OCI-LY1 (cell line): Measurements from ENCODE around the gene SLC2A1.

Experiments
- EZH2 ChIP-seq: fragments of 200-600 bp; sonication (generic), shearing (Covaris generic); IDR thresholded peaks from 2 replicates; pipeline ENCODE4 v1.8.0; 2017; ENCODE audit warnings: borderline replicate concordance, mixed run types, mild to moderate bottlenecking, antibody characterized with exemption, low read length, moderate library complexity, mixed read lengths
- TF ChIP-seq, protein P1 (sequence below): fragments of 200-600 bp; sonication (generic), shearing (Covaris generic); IDR thresholded peaks from 2 replicates; pipeline ENCODE4 v1.5.1; 2017; ENCODE audit warnings: mild to moderate bottlenecking, antibody characterized with exemption, low read length, moderate library complexity, mixed read lengths

DNA sequence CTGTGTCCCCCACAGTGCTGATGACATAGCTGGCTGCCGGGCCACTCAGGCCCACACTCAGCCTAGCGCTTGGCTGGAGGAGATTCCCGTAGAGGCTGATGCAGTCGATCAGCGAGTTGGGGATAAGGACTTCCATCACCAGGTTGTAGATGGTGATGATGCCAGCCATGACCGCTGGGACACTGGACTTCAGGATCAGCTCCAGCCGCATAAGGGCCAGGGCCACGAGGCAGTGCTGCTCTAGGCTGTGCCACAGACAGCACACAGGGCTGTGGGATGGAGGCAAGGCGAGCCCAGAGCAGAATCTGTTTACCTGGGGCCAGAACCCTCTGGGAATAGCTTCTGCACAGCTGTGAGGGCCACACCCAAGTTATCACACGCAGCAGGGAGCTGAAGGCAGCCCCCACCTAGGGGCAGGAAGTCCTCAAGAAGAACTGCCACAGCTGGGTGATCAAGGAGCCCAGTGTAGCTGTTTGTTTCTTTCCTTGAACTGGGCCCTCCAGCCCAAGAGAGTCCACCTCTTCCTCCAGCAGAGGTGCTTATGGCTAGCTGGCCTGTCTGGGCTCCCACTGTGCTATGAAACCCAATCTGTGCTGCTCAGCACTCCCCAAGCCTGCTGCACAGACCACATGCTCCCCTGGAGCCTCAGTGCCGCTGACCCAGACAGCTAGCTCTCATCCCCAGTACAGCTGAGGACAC lies 6.2 kb downstream of the SLC2A1 start:
- TF ChIP-seq, protein P1, sequence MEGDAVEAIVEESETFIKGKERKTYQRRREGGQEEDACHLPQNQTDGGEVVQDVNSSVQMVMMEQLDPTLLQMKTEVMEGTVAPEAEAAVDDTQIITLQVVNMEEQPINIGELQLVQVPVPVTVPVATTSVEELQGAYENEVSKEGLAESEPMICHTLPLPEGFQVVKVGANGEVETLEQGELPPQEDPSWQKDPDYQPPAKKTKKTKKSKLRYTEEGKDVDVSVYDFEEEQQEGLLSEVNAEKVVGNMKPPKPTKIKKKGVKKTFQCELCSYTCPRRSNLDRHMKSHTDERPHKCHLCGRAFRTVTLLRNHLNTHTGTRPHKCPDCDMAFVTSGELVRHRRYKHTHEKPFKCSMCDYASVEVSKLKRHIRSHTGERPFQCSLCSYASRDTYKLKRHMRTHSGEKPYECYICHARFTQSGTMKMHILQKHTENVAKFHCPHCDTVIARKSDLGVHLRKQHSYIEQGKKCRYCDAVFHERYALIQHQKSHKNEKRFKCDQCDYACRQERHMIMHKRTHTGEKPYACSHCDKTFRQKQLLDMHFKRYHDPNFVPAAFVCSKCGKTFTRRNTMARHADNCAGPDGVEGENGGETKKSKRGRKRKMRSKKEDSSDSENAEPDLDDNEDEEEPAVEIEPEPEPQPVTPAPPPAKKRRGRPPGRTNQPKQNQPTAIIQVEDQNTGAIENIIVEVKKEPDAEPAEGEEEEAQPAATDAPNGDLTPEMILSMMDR = no peak
- no peak for TF ChIP-seq EZH2
